Measurements from ENCODE around the gene ADCY1.

The ADCY1 gene

DNA sequence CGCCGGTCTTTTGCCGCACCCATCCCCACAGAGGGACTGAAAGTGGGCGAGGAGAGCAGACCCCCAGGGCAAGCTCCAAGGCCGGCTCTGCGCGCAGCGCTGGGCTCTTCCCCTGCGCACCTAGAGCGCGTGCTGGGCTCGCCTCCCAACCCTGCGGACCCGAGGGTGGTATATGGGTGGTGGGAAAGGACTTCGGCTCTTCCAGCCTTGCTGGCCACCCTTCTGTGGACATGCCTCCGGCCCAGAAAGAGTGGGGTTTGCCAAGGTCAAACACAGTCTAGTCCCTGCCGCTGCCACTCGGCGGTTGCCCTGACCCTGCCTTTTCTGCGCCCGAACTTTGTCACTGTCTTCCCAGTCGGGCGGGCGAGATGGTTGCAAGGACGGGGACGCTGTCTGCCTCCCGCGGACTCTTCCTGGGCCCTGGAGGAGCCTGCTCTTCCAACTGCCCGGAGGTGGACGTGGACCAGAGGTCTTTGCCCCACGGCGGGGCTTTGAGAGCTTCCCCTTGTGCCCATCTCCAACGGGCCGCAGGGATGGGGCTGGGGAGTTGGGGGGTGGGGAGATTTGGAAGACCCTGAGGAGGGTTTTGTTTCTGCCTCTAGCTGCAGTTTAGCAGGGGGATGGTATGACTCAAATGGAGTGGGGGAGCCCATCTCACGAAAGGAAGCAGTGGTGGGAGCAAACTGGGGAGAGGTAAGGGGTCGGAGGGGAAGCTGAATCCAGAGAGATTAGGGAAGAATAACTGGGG lies 1.5 kb downstream of the ADCY1 start:
- TF ChIP-seq CTCF (IDR thresholded peaks at IDR 0.05; ENCODE audit: borderline replicate concordance, control extremely low read depth, extremely low read depth, insufficient read depth, missing control alignments), result no peak
- in situ Hi-C loops (cut with MboI; ENCODE audit: low sequenced_read_pairs, unreplicated experiment), result no loop called here
- DNase-seq (ENCODE audit: low spot score), result no peak

DNA sequence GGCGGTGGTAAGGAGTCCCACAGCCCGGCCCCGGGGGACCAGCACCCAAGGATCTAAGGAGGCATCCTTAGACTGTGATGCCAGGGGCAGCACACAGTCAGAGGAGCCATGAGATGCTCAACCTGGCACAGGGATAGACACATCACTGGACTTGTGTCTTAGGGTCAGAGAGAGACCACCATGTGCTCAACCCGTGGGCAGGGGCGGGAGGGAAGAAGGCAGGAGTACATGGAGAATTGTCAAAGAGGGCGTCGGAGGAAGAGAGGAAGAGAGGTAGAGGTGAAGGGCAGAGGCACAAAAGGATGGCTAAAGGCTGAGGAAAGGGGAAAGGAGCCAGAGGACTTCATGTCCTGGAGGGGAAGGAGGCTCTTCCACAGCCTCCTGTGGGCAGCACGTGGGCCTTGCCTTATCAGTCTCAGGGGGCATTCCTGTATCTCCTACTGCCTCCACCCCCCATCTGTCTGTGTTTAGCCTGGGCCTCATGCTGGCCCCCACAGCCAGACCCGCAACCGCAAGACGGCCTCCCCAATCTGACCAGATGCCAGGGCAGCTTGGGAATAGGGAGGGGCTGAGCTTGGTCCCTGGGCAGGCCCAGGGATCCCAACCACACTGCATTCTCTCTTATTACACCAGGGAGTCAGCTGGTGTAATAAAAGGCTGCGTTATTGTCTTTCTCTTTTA lies 2.2 kb downstream of the ADCY1 start:
- no peak for DNase-seq (ENCODE audit: low spot score)
- TF ChIP-seq CTCF (IDR thresholded peaks at IDR 0.05; ENCODE audit: borderline replicate concordance, control extremely low read depth, extremely low read depth, insufficient read depth, missing control alignments), result no peak
- in situ Hi-C loops (cut with MboI; ENCODE audit: low sequenced_read_pairs, unreplicated experiment), result no loop called here

DNA sequence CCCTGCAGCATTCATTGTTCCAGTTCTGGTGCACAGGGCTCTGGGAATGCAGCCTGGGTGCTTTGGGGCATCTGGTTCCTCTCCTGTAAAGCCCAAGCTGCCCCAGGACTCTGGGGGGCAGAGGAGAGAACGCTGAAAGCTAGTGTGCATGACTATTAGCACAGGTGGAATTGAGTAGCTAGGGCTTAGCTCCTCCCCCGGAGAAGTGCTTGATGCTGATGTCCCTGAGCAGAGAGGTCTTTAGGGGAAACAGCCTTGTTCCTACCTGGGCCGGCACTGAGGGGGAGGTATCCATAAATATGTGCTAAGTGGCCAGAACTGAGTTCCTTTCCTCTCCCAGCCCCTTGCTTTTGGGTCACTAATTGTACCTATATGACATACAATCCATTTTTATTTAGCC lies 3.9 kb downstream of the ADCY1 start:
- in situ Hi-C loops (cut with MboI; ENCODE audit: low sequenced_read_pairs, unreplicated experiment), result no loop called here
- TF ChIP-seq CTCF (IDR thresholded peaks at IDR 0.05; ENCODE audit: borderline replicate concordance, control extremely low read depth, extremely low read depth, insufficient read depth, missing control alignments), result no peak

DNA sequence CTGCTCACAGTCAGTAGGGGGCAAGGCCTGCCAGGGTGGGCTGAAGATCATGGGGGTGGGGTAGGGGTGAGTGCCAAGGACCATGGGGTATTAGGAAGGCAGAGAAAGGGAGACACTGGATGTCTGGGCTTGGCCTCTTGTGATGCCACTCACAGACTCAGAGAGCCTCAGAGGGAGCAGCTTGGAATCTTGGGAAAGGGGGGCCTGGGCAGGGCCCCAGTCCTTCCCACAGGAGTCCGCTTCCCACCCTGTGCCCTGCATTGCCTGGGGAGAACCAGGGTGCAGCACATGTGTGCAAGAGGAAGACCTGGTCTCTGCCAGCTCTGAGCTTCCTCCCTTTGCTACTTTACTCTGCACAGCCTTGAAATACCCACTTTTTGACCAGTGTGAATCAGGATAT lies 4.3 kb downstream of the ADCY1 start:
- in situ Hi-C loops (cut with MboI; ENCODE audit: low sequenced_read_pairs, unreplicated experiment), result no loop called here
- DNase-seq (ENCODE audit: low spot score), result no peak
- no peak for TF ChIP-seq CTCF (IDR thresholded peaks at IDR 0.05; ENCODE audit: borderline replicate concordance, control extremely low read depth, extremely low read depth, insufficient read depth, missing control alignments)

More for the DNA sequence above, 3.9 kb downstream of the ADCY1 start:
- no peak for DNase-seq (ENCODE audit: low spot score)

DNA sequence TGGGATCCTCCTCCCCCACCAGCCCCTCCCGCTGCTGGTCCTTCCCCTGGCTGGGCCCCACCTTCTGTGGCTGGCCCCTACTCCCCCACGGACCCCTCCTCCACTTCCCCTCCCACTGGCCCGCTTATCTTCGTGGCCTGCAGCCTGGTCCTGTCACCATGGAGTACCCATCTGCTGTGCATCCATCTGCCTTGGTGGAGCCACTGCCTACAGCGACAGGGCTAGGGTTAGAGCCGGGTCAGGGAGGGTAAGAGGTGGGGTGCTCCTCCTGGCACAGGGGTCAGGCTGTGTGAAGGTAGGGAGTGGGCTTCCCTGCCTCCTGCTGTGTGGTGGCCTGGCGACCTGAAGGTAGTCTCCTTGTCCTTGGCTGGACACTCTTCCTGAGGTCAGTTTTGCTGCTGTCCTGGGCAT lies 5.2 kb downstream of the ADCY1 start:
- TF ChIP-seq CTCF (IDR thresholded peaks at IDR 0.05; ENCODE audit: borderline replicate concordance, control extremely low read depth, extremely low read depth, insufficient read depth, missing control alignments), result no peak
- DNase-seq (ENCODE audit: low spot score), result no peak
- in situ Hi-C loops (cut with MboI; ENCODE audit: low sequenced_read_pairs, unreplicated experiment), result no loop called here

- TF ChIP-seq CTCF (IDR thresholded peaks at IDR 0.05; ENCODE audit: borderline replicate concordance, control extremely low read depth, extremely low read depth, insufficient read depth, missing control alignments), result no peak
- in situ Hi-C loops (cut with MboI; ENCODE audit: low sequenced_read_pairs, unreplicated experiment), result no loop called here
- DNase-seq (ENCODE audit: low spot score), result no peak
These were observed 6.1 kb downstream of the ADCY1 start for GRCh38 chr7:45580053-45580872.
